H9 (cell line): Measurements from ENCODE around the gene ACOXL. TPM values are rescaled to one million over a fixed set of nuclear protein-coding genes. Genes with fewer than 3 reads are reported as not detected.

Experiments
- DNase-seq: peaks from one replicate; pipeline ENCODE4 v3.0.0-alpha.2; 2017
- H2AFZ ChIP-seq: one replicate; pipeline ENCODE4 v1.6.1; 2013; ENCODE audit warnings: mild to moderate bottlenecking, low read length, control low read depth, moderate library complexity
- H2AK5ac ChIP-seq: 2 replicates; pipeline ENCODE4 v1.6.1; 2013; ENCODE audit warnings: low read length, control low read depth, mixed read lengths; ENCODE audit not compliant: insufficient read length
- H2BK120ac ChIP-seq: one replicate; pipeline ENCODE4 v1.6.1; 2013; ENCODE audit warnings: low read depth, mild to moderate bottlenecking, low read length, control low read depth, inconsistent platforms; ENCODE audit not compliant: poor library complexity, severe bottlenecking
- H2BK12ac ChIP-seq: 2 replicates; pipeline ENCODE4 v1.6.1; 2013; ENCODE audit warnings: low read length, control low read depth, mixed read lengths, low read depth; ENCODE audit not compliant: insufficient read length
- H2BK15ac ChIP-seq: 2 replicates; pipeline ENCODE4 v1.6.1; 2013; ENCODE audit warnings: low read depth, low read length, control low read depth
- H2BK20ac ChIP-seq: one replicate; pipeline ENCODE4 v1.6.1; 2013; ENCODE audit warnings: low read depth, mild to moderate bottlenecking, low read length, control low read depth, inconsistent platforms; ENCODE audit not compliant: poor library complexity, severe bottlenecking
- H2BK5ac ChIP-seq: 2 replicates; pipeline ENCODE4 v1.6.1; 2013; ENCODE audit warnings: low read length, control low read depth, mixed read lengths; ENCODE audit not compliant: insufficient read length
- H3K14ac ChIP-seq: 2 replicates; pipeline ENCODE4 v1.6.1; 2013; ENCODE audit warnings: low read length, control low read depth; ENCODE audit not compliant: insufficient read depth
- H3K18ac ChIP-seq: 2 replicates; pipeline ENCODE4 v1.6.1; 2013; ENCODE audit warnings: low read depth, mild to moderate bottlenecking, mixed read lengths, low read length, control low read depth; ENCODE audit not compliant: insufficient read length
- H3K23ac ChIP-seq: 2 replicates; pipeline ENCODE4 v1.6.1; 2013; ENCODE audit warnings: low read length, control low read depth, mixed read lengths, low read depth; ENCODE audit not compliant: insufficient read length
- H3K23me2 ChIP-seq: 2 replicates; pipeline ENCODE4 v1.6.1; 2013; ENCODE audit warnings: low read depth, mild to moderate bottlenecking, mixed read lengths, low read length, control low read depth; ENCODE audit not compliant: insufficient read length, poor library complexity, severe bottlenecking
- H3K27ac ChIP-seq: 2 replicates; pipeline ENCODE4 v1.5.1; 2013; ENCODE audit warnings: low read length, control low read depth, mixed read lengths, low read depth; ENCODE audit not compliant: insufficient read length
- H3K27me3 ChIP-seq: 2 replicates; pipeline ENCODE4 v1.6.1; 2013; ENCODE audit warnings: low read length, control low read depth, inconsistent platforms; ENCODE audit not compliant: insufficient read depth
- H3K4ac ChIP-seq: 2 replicates; pipeline ENCODE4 v1.6.1; 2013; ENCODE audit warnings: low read depth, mild to moderate bottlenecking, control low read depth, inconsistent platforms, low read length, moderate library complexity
- H3K4me1 ChIP-seq: 2 replicates; pipeline ENCODE4 v1.6.1; 2013; ENCODE audit warnings: low read length, control low read depth, inconsistent platforms; ENCODE audit not compliant: insufficient read depth
- H3K4me2 ChIP-seq: 2 replicates; pipeline ENCODE4 v1.6.1; 2013; ENCODE audit warnings: low read length, control low read depth, mixed read lengths; ENCODE audit not compliant: insufficient read length, insufficient read depth
- H3K56ac ChIP-seq: 2 replicates; pipeline ENCODE4 v1.6.1; 2013; ENCODE audit warnings: low read depth, mild to moderate bottlenecking, mixed read lengths, low read length, control low read depth; ENCODE audit not compliant: insufficient read length
- H3K79me1 ChIP-seq: 2 replicates; pipeline ENCODE4 v1.6.1; 2013; ENCODE audit warnings: low read depth, mild to moderate bottlenecking, moderate library complexity, low read length, control low read depth, inconsistent platforms; ENCODE audit not compliant: insufficient read depth, poor library complexity, severe bottlenecking
- H3K79me2 ChIP-seq: 2 replicates; pipeline ENCODE4 v1.6.1; 2013; ENCODE audit warnings: low read length, control low read depth, inconsistent platforms; ENCODE audit not compliant: insufficient read depth
- H3K9ac ChIP-seq: 2 replicates; pipeline ENCODE4 v1.6.1; 2013; ENCODE audit warnings: low read length, control low read depth, mixed read lengths; ENCODE audit not compliant: insufficient read length; ENCODE audit errors: extremely low read depth
- H3K9me3 ChIP-seq: one replicate; pipeline ENCODE4 v1.6.1; 2013; ENCODE audit warnings: low read depth, low read length, inconsistent platforms; ENCODE audit not compliant: control insufficient read depth
- H3T11ph ChIP-seq: one replicate; pipeline ENCODE4 v1.6.1; 2013; ENCODE audit warnings: mild to moderate bottlenecking, low read length, control low read depth, inconsistent platforms
- H4K20me1 ChIP-seq: one replicate; pipeline ENCODE4 v1.6.1; 2013; ENCODE audit not compliant: control insufficient read depth, insufficient read length, insufficient read depth
- H4K5ac ChIP-seq: 2 replicates; pipeline ENCODE4 v1.6.1; 2013; ENCODE audit warnings: low read depth, mild to moderate bottlenecking, mixed read lengths, low read length, control low read depth; ENCODE audit not compliant: insufficient read length
- H4K8ac ChIP-seq: replicated peaks from 2 replicates; pipeline ENCODE4 v1.6.1; 2013; ENCODE audit warnings: low read length, control low read depth, mixed read lengths, low read depth; ENCODE audit not compliant: insufficient read length
- H4K91ac ChIP-seq: 2 replicates; pipeline ENCODE4 v1.6.1; 2013; ENCODE audit warnings: low read depth, mild to moderate bottlenecking, moderate library complexity, mixed read lengths, low read length, control low read depth; ENCODE audit not compliant: insufficient read length
- H3K27ac Mint-ChIP-seq, 3 experiments: 2 replicates in 2 of 3; 3 replicates in 1 of 3; pipeline ENCODE4 v1.8.0; 2020 to 2021; ENCODE audit warnings: mixed read lengths in 3 of 3, mild to moderate bottlenecking in 1 of 3, moderate library complexity in 1 of 3
- H3K27me3 Mint-ChIP-seq: 2 replicates; pipeline ENCODE4 v1.8.0; 2021; ENCODE audit warnings: low read depth, mild to moderate bottlenecking, moderate library complexity, mixed read lengths
- H3K36me3 Mint-ChIP-seq, 3 experiments: 2 replicates in 2 of 3; 3 replicates in 1 of 3; pipeline ENCODE4 v1.8.0; 2020 to 2021; ENCODE audit warnings: low read depth in 3 of 3, mixed read lengths in 3 of 3; ENCODE audit not compliant: insufficient read depth in 1 of 3
- H3K4me1 Mint-ChIP-seq, 2 experiments: 2 replicates each; pipeline ENCODE4 v1.8.0; 2020; ENCODE audit warnings: mixed read lengths in 2 of 2
- H3K4me3 Mint-ChIP-seq, 2 experiments: 2 replicates in 1 of 2; 3 replicates in 1 of 2; pipeline ENCODE4 v1.8.0; 2020 to 2021; ENCODE audit warnings: mild to moderate bottlenecking in 2 of 2, mixed read lengths in 2 of 2, moderate library complexity in 1 of 2
- H3K9me3 Mint-ChIP-seq, 2 experiments: 2 replicates in 1 of 2; 3 replicates in 1 of 2; pipeline ENCODE4 v1.8.0; 2020; ENCODE audit warnings: mild to moderate bottlenecking in 2 of 2, mixed read lengths in 2 of 2, moderate library complexity in 1 of 2
- WGBS: extraction: QIAGEN DNeasy Blood & Tissue Kit; methylation state at CpG from one replicate; pipeline ENCODE4 v1.1.7; 2013; ENCODE audit warnings: missing lambda C conversion rate, low lambda C conversion rate, mixed read lengths; ENCODE audit not compliant: insufficient read length; ENCODE audit errors: extremely low coverage; 5-methylcytosine and 5-hydroxymethylcytosine counted together
- total RNA-seq: library from RNA; stranded (reverse); gene quantifications from 2 replicates; pipeline ENCODE4 v1.2.1, GENCODE V29; 2021
- TF ChIP-seq, protein P1 (sequence below): fragments of 200-600 bp; sonication (generic); conservative IDR thresholded peaks from 3 replicates; pipeline ENCODE4 v1.8.0; 2021; ENCODE audit warnings: antibody characterized with exemption, mild to moderate bottlenecking

The ACOXL gene
- total RNA-seq, 1 experiment from 2014 or later = 37.6 TPM

DNA sequence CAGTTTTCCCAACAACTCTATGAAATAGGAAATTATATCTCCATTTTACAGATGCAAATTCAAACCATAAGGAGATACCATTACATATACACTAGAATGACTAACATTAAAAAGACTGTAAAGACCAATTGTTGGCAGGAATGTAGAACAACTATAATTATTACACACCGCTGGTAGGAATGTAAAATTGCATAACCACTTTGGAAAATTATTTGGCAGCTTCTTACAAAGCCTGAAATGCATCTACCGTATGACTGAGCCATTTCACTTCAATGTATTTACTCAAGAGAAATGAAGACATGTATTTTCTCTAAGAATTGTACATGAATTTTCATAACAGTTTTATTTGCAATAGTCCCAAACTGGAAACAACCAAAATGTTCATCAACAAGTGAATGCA, 199.3 kb downstream of the ACOXL start:
- Histone ChIP-seq H2BK15ac (no peak overlapping the region), H3K9me3 (peaks cover 10% of the 10 kb centered on the region), H2BK12ac (no peak overlapping the region), H4K91ac (no peak overlapping the region), H3K18ac (no peak overlapping the region), H3K14ac (no peak overlapping the region), H3K56ac (no peak overlapping the region), H2BK120ac (no peak overlapping the region), H4K8ac (no peak overlapping the region), H3K79me1 (no peaks in the 10 kb centered on the region), H3K27ac (no peak overlapping the region), H3K23me2 (no peaks in the 10 kb centered on the region), H3K4me1 (no peaks in the 10 kb centered on the region), H2AFZ (no peak overlapping the region), H3K4ac (no peak overlapping the region), H3K4me2 (no peak overlapping the region), H3K27me3 (no peaks in the 10 kb centered on the region), H2BK20ac (no peak overlapping the region), H3K23ac (no peak overlapping the region), H2BK5ac (no peak overlapping the region), H4K5ac (no peak overlapping the region), H3T11ph (no peak overlapping the region), H3K79me2 (no peaks in the 10 kb centered on the region), H2AK5ac (no peak overlapping the region), H3K9ac (no peak overlapping the region), H4K20me1 (no peaks in the 10 kb centered on the region)
- H3K4me3 Mint-ChIP-seq = no peak overlapping the region
- WGBS = no CpG with 5 or more reads among the region's 2 CpGs
- peaks cover 39 to 76% (median 50%) of the 10 kb centered on the region in 3 experiments for H3K36me3 Mint-ChIP-seq
- DNase-seq = no peak
- TF ChIP-seq, protein P1, sequence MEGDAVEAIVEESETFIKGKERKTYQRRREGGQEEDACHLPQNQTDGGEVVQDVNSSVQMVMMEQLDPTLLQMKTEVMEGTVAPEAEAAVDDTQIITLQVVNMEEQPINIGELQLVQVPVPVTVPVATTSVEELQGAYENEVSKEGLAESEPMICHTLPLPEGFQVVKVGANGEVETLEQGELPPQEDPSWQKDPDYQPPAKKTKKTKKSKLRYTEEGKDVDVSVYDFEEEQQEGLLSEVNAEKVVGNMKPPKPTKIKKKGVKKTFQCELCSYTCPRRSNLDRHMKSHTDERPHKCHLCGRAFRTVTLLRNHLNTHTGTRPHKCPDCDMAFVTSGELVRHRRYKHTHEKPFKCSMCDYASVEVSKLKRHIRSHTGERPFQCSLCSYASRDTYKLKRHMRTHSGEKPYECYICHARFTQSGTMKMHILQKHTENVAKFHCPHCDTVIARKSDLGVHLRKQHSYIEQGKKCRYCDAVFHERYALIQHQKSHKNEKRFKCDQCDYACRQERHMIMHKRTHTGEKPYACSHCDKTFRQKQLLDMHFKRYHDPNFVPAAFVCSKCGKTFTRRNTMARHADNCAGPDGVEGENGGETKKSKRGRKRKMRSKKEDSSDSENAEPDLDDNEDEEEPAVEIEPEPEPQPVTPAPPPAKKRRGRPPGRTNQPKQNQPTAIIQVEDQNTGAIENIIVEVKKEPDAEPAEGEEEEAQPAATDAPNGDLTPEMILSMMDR = no peak
- H3K9me3 Mint-ChIP-seq = peaks cover 30 to 36% of the 10 kb centered on the region in 2 experiments
- no peak overlapping the region for H3K27ac Mint-ChIP-seq
- no peaks in the 10 kb centered on the region for H3K4me1 Mint-ChIP-seq
- no peaks in the 10 kb centered on the region for H3K27me3 Mint-ChIP-seq
